ENCODE data around the gene CYP2S1. TPM values are rescaled to one million over a fixed set of nuclear protein-coding genes. Genes with fewer than 3 reads are reported as not detected.

The CYP2S1 gene
- 16.9 and 21.2 TPM in 2 replicates for total RNA-seq

DNA sequence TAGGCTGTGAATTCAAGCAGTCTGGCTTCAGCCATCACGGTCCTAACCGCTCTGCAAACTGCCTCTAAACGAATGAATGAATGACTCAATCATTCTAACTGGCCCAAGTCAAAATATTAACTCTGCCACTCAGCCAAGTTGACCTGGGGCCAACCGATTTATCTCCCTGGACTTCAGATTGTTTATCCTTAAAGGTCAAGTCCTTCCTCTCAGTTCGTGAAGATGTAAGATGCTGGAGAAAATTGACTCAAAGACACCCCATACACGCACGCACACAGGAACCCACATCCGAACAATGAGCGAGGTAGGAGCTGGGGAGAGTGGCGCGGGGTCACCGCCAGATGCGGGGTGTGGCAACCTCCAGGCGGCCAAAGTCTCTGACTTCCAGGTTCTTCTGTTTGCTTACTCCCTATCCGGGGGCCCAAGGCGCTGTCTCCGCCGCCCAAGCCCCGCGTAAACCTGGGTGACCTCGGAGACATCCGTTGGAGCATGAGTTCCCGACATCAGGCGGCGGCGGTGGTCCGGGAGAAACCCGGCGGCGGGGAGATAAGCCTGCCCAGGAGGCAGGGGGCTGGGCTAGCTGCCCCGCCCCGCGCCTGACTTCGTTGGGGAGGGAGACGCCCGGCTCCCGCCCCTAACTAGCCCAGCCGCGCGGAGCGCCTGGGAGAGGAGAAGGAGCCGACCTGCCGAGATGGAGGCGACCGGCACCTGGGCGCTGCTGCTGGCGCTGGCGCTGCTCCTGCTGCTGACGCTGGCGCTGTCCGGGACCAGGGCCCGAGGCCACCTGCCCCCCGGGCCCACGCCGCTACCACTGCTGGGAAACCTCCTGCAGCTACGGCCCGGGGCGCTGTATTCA is at the start of gene CYP2S1:
CYP2S1 (plus strand) TSS at position 646 of the 856 bp plus-strand sequence; CDS start at position 692, 46 bp downstream.

GRCh38 chr19:41218615-41219507 is 25.8 kb downstream of the CYP2S1 start, which contains the start of gene AXL:
Gene AXL (plus strand): TSS chr19:41219223. CDS start chr19:41219393, 170 bp downstream.

Other genes starting within 250 kb of the CYP2S1 start
- not detected in 2 replicates for gene CYP2B6, start 201.9 kb upstream of the CYP2S1 start, total RNA-seq
- gene CYP2A13, start 104.8 kb upstream of the CYP2S1 start, total RNA-seq, result not detected in 2 replicates
- not detected in 2 replicates for gene CYP2F1, start 78.8 kb upstream of the CYP2S1 start, total RNA-seq
- gene AXL, start 26.0 kb downstream of the CYP2S1 start, total RNA-seq, result 103 and 185 TPM in 2 replicates
- 143 and 179 TPM in 2 replicates for gene HNRNPUL1, start 71.2 kb downstream of the CYP2S1 start, total RNA-seq
- 11.8 and 15.3 TPM in 2 replicates for gene CCDC97, start 117.0 kb downstream of the CYP2S1 start, total RNA-seq
- 48.5 and 49.4 TPM in 2 replicates for gene TGFB1, start 160.7 kb downstream of the CYP2S1 start, total RNA-seq
- 5.3 and 7.0 TPM in 2 replicates for gene B9D2, start 170.9 kb downstream of the CYP2S1 start, total RNA-seq
- 9.4 and 12.1 TPM in 2 replicates for gene TMEM91, start 183.3 kb downstream of the CYP2S1 start, total RNA-seq
- gene EXOSC5, start 204.1 kb downstream of the CYP2S1 start, total RNA-seq, result 19.9 and 25.5 TPM in 2 replicates
- gene BCKDHA, start 204.6 kb downstream of the CYP2S1 start, total RNA-seq, result 46.5 and 76.9 TPM in 2 replicates
- 1.8 and 8.7 TPM in 2 replicates for gene B3GNT8, start 234.2 kb downstream of the CYP2S1 start, total RNA-seq
- 58.8 TPM in 2 replicates for gene DMAC2, start 246.7 kb downstream of the CYP2S1 start, total RNA-seq
- gene ERICH4, start 249.9 kb downstream of the CYP2S1 start, total RNA-seq, result not detected in 2 replicates

Measured in epithelial cell of alveolus of lung (primary cell).